PFSK-1 (cell line): ENCODE data around the gene SP2.

Source experiments
- POLR2AphosphoS5 ChIP-seq: IDR thresholded peaks from 2 replicates; pipeline ENCODE4 v1.6.1; 2012; ENCODE audit warnings: low read depth, mild to moderate bottlenecking, control low read depth, low read length, moderate library complexity
- REST ChIP-seq, 2 experiments: IDR thresholded peaks; 2 replicates each; pipeline versions ENCODE4 v1.6.1 to v1.8.0; 2011 to 2012; ENCODE audit warnings: low read depth in 2 of 2, low read length in 2 of 2, control low read depth in 1 of 2, inconsistent platforms in 1 of 2, mild to moderate bottlenecking in 1 of 2, moderate library complexity in 1 of 2; ENCODE audit not compliant: insufficient read depth in 1 of 2
- SIN3A ChIP-seq: IDR thresholded peaks from 2 replicates; pipeline ENCODE4 v1.6.1; 2012; ENCODE audit warnings: mild to moderate bottlenecking, low read length, moderate library complexity, borderline replicate concordance; ENCODE audit not compliant: insufficient read depth
- TAF1 ChIP-seq: IDR thresholded peaks from 2 replicates; pipeline ENCODE4 v1.6.1; 2012; ENCODE audit warnings: low read length, control low read depth, borderline replicate concordance; ENCODE audit not compliant: insufficient read depth

GRCh38 chr17:47952171-47953021, 56.4 kb downstream of the SP2 start:
- TF ChIP-seq POLR2AphosphoS5: no peak
- TF ChIP-seq TAF1: no peak
- no peak for TF ChIP-seq REST (IDR thresholded peaks at IDR 0.05; ENCODE audit: insufficient read depth in 1 of 2, low read depth in 2 of 2, low read length in 2 of 2)
- no peak for TF ChIP-seq SIN3A
